HepG2 (cell line): ENCODE measurements around the gene VPS25. TPM values are rescaled to one million over a fixed set of nuclear protein-coding genes. Genes with fewer than 3 reads are reported as not detected.

ENCODE experiments used
- AKAP8 ChIP-seq: sonication (generic); formaldehyde crosslinking; IDR thresholded peaks from 2 replicates; pipeline ENCODE4 v1.5.1; 2020; ENCODE audit warnings: mild to moderate bottlenecking, missing genetic modification reagents
- CREB1 ChIP-seq, 2 experiments: fragments of 450-650 bp in 1 of 2; IDR thresholded peaks; 2 replicates each; pipeline ENCODE4 v1.6.1; 2016 to 2017; ENCODE audit warnings: control low read depth in 1 of 2, mild to moderate bottlenecking in 1 of 2, missing compliant biosample characterization in 1 of 2, missing genetic modification characterization in 1 of 2
- EEA1 ChIP-seq: sonication (generic); formaldehyde crosslinking; IDR thresholded peaks from 2 replicates; pipeline ENCODE4 v1.5.1; 2020; ENCODE audit warnings: mild to moderate bottlenecking, missing genetic modification reagents, borderline replicate concordance
- FOSL1 ChIP-seq: sonication (generic); formaldehyde crosslinking; IDR thresholded peaks from 2 replicates; pipeline ENCODE4 v1.9.0; 2021; ENCODE audit warnings: missing genetic modification reagents, borderline replicate concordance
- GLI4 ChIP-seq: sonication (generic); formaldehyde crosslinking; IDR thresholded peaks from 2 replicates; pipeline ENCODE4 v1.5.1; 2020; ENCODE audit warnings: missing genetic modification reagents, mild to moderate bottlenecking, moderate library complexity, borderline replicate concordance
- HMGXB3 ChIP-seq: sonication (generic); formaldehyde crosslinking; IDR thresholded peaks from 2 replicates; pipeline ENCODE4 v1.4.0; 2020; ENCODE audit warnings: missing genetic modification reagents, borderline replicate concordance
- MXD3 ChIP-seq: IDR thresholded peaks from 2 replicates; pipeline ENCODE4 v1.6.1; 2016; ENCODE audit warnings: mild to moderate bottlenecking, missing biosample characterization, missing genetic modification reagents
- PRDM10 ChIP-seq: sonication (generic); formaldehyde crosslinking; IDR thresholded peaks from 2 replicates; pipeline ENCODE4 v1.4.0; 2020; ENCODE audit warnings: low read depth, missing genetic modification reagents
- TAF1 ChIP-seq: sonication (generic); formaldehyde crosslinking; IDR thresholded peaks from 2 replicates; pipeline ENCODE4 v1.4.0; 2020; ENCODE audit warnings: missing genetic modification reagents
- ZFP36L2 ChIP-seq: sonication (generic); formaldehyde crosslinking; IDR thresholded peaks from 2 replicates; pipeline ENCODE4 v1.4.0; 2020; ENCODE audit warnings: missing genetic modification reagents
- ZNF121 ChIP-seq: sonication (generic); formaldehyde crosslinking; IDR thresholded peaks from 2 replicates; pipeline ENCODE4 v1.5.0; 2020; ENCODE audit warnings: mild to moderate bottlenecking, missing genetic modification reagents
- ZNF609 ChIP-seq: sonication (generic); formaldehyde crosslinking; IDR thresholded peaks from 2 replicates; pipeline ENCODE4 v1.4.0; 2020; ENCODE audit warnings: mild to moderate bottlenecking, missing genetic modification reagents, borderline replicate concordance
- ZNF670 ChIP-seq: sonication (generic); formaldehyde crosslinking; IDR thresholded peaks from 2 replicates; pipeline ENCODE4 v1.8.0; 2022; ENCODE audit warnings: mild to moderate bottlenecking, missing genetic modification reagents, borderline replicate concordance
- ZNF724P ChIP-seq: sonication (generic); formaldehyde crosslinking; IDR thresholded peaks from 2 replicates; pipeline ENCODE4 v1.8.0; 2022; ENCODE audit warnings: missing genetic modification reagents, borderline replicate concordance
- polyA plus RNA-seq, 8 experiments: library from polyadenylated mRNA; depleted of rRNA in 3 of 8; stranded (reverse) in 7 of 8; unstranded in 1 of 8; fragments of >200 nt; fragmentation: Illumina TruSeq in 4 of 8; extraction: Trizol in 4 of 8; gene quantifications; 2 replicates each; pipeline versions ENCODE4 v1.2.1 to v1.2.3, GENCODE V29; 2011 to 2016; ENCODE audit warnings: low read depth in 4 of 8, missing spikeins in 1 of 8, mixed read lengths in 1 of 8; ENCODE audit not compliant: insufficient read depth in 1 of 8
- total RNA-seq, 5 experiments: library from RNA; depleted of rRNA; stranded (reverse); fragments of >200 nt; fragmentation: Illumina TruSeq; extraction: Trizol; gene quantifications; 2 replicates each; pipeline ENCODE4 v1.2.3, GENCODE V29; 2016; ENCODE audit warnings: low read depth in 1 of 5

VPS25 gene
- total and polyA plus RNA-seq, 2 of the 13 experiments (the other 11 are each of a cell fraction or from before 2014, with no cell fraction given): 161 to 249 TPM

- TF ChIP-seq ZNF121 (CRISPR knock-in tag): no peak
- TF ChIP-seq GLI4 (CRISPR knock-in tag): no peak
- TF ChIP-seq MXD3 (CRISPR knock-in tag): no peak
- no peak for TF ChIP-seq PRDM10 (CRISPR knock-in tag)
- TF ChIP-seq HMGXB3 (CRISPR knock-in tag): no peak
- no peak for TF ChIP-seq EEA1
- TF ChIP-seq CREB1 (IDR thresholded peaks at IDR 0.05): no peak
- no peak for TF ChIP-seq CREB1 (CRISPR knock-in tag; IDR thresholded peaks at IDR 0.05)
- no peak for TF ChIP-seq AKAP8 (CRISPR knock-in tag)
- TF ChIP-seq ZNF670 (CRISPR knock-in tag): no peak
- TF ChIP-seq ZNF609 (CRISPR knock-in tag): no peak
- no peak for TF ChIP-seq ZNF724P (CRISPR knock-in tag)
- no peak for TF ChIP-seq ZFP36L2
- TF ChIP-seq FOSL1 (CRISPR knock-in tag): no peak
- 0 out of 2 replicates have a peak, but pooled peaks have one; percentile 3 for TF ChIP-seq TAF1 (CRISPR knock-in tag)
Measured at GRCh38 chr17:42759982-42760651, 13.1 kb upstream of the VPS25 start (continued).
